ENCODE measurements around the gene BAZ2B. TPM values are rescaled to one million over a fixed set of nuclear protein-coding genes. Genes with fewer than 3 reads are reported as not detected.

The BAZ2B gene
- total RNA-seq, 1 donor from 2014 or later = 101 TPM

GRCh38 chr2:159272156-159272555 lies 344.2 kb downstream of the BAZ2B start:
- DNase-seq (ENCODE audit: low spot score) = peak; percentile 67
- Mint-ChIP-seq H3K36me3 (peaks cover 4% of the 10 kb centered on the region), H3K9me3 (no peaks in the 10 kb centered on the region), H3K4me1 (peaks cover 9% of the 10 kb centered on the region), H3K27me3 (ENCODE audit: insufficient read depth, low read depth) (no peaks in the 10 kb centered on the region), H3K4me3 (no peak overlapping the region), H3K27ac (peak overlapping the region; percentile 80)
- Histone ChIP-seq H3K36me3 (no peaks in the 10 kb centered on the region), H3K4me3 (no peak overlapping the region), H3K27me3 (no peaks in the 10 kb centered on the region), H3K9ac (no peak overlapping the region), H3K79me2 (ENCODE audit: low read depth) (no peaks in the 10 kb centered on the region), H3K4me2 (peak overlapping the region; percentile 26), H3K9me3 (ENCODE audit: low read depth) (no peaks in the 10 kb centered on the region), H2AFZ (replicated peaks) (no peak overlapping the region), H3F3A (ENCODE audit: low read depth) (peaks cover 6% of the 10 kb centered on the region), H3K4me1 (peaks cover 10% of the 10 kb centered on the region), H3K27ac (peak overlapping the region; percentile 65), H4K20me1 (ENCODE audit: low read depth) (no peaks in the 10 kb centered on the region)
- TF ChIP-seq EZH2phosphoT487 (IDR thresholded peaks at IDR 0.05) (no peak), EZH2 (IDR thresholded peaks at IDR 0.05) (no peak), CTCF (IDR thresholded peaks at IDR 0.05) (no peak)

- Histone ChIP-seq H3K4me2 (no peak overlapping the region), H3K4me1 (peaks cover 10% of the 10 kb centered on the region), H4K20me1 (ENCODE audit: low read depth) (no peaks in the 10 kb centered on the region), H3K79me2 (ENCODE audit: low read depth) (no peaks in the 10 kb centered on the region), H3K27ac (no peak overlapping the region), H2AFZ (replicated peaks) (no peak overlapping the region), H3K4me3 (no peak overlapping the region), H3K9ac (no peak overlapping the region), H3K9me3 (ENCODE audit: low read depth) (no peaks in the 10 kb centered on the region), H3K27me3 (no peaks in the 10 kb centered on the region), H3K36me3 (no peaks in the 10 kb centered on the region), H3F3A (ENCODE audit: low read depth) (peaks cover 6% of the 10 kb centered on the region)
- no peak for DNase-seq (ENCODE audit: low spot score)
- peaks cover 4% of the 10 kb centered on the region for H3K36me3 Mint-ChIP-seq
- peaks cover 9% of the 10 kb centered on the region for H3K4me1 Mint-ChIP-seq
- no peaks in the 10 kb centered on the region for H3K27me3 Mint-ChIP-seq (ENCODE audit: insufficient read depth, low read depth)
- no peak overlapping the region for H3K27ac Mint-ChIP-seq
- no peak overlapping the region for H3K4me3 Mint-ChIP-seq
- TF ChIP-seq EZH2 (IDR thresholded peaks at IDR 0.05) (no peak), EZH2phosphoT487 (IDR thresholded peaks at IDR 0.05) (no peak), CTCF (IDR thresholded peaks at IDR 0.05) (no peak)
- H3K9me3 Mint-ChIP-seq = no peaks in the 10 kb centered on the region
These were observed 345.5 kb downstream of the BAZ2B start for GRCh38 chr2:159270744-159271379.

Small RNA genes within 50 kb of the gene (small RNA-seq; reads per million reads assigned to genes)
- gene RF00019 = not detected

Other genes starting within 250 kb of the BAZ2B start
- gene MARCHF7, start 96.0 kb upstream of the BAZ2B start, total RNA-seq (ENCODE audit: low replicate concordance) = 232 and 394 TPM in 2 replicates
- 0.40 and 1.1 TPM in 2 replicates for gene CD302, start 181.7 kb upstream of the BAZ2B start, total RNA-seq (ENCODE audit: low replicate concordance)